Kidney epithelial cell (primary cell): ENCODE data around the gene CACNA1I. TPM values are rescaled to one million over a fixed set of nuclear protein-coding genes. Genes with fewer than 3 reads are reported as not detected.

Experiments used
- DNase-seq: peaks from one replicate; pipeline ENCODE4 v3.0.0-alpha.2; 2010; ENCODE audit warnings: low read depth
- H3K27me3 ChIP-seq: 2 replicates; pipeline ENCODE4 v1.6.0; 2011; ENCODE audit warnings: low read length; ENCODE audit not compliant: control insufficient read depth, insufficient read depth
- H3K36me3 ChIP-seq: 2 replicates; pipeline ENCODE4 v1.5.1; 2011; ENCODE audit warnings: low read length; ENCODE audit not compliant: control insufficient read depth, insufficient read depth
- H3K4me3 ChIP-seq: 2 replicates; pipeline ENCODE4 v1.5.1; 2011; ENCODE audit warnings: low read depth, mild to moderate bottlenecking, control low read depth, low read length
- CTCF ChIP-seq: IDR thresholded peaks from 2 replicates; pipeline ENCODE4 v1.5.1; 2011; ENCODE audit warnings: mild to moderate bottlenecking, moderate library complexity, low read length, control low read depth, inconsistent platforms; ENCODE audit not compliant: insufficient read depth, poor library complexity, severe bottlenecking
- total RNA-seq: library from RNA; depleted of rRNA; stranded (reverse); fragments of >200 nt; gene quantifications from 2 replicates; pipeline ENCODE4 v1.2.3, GENCODE V29; 2015

CACNA1I gene
- total RNA-seq, 1 donor from 2014 or later: not detected

- no peaks in the 10 kb centered on the region for H3K36me3 ChIP-seq
- DNase-seq: no peak
- TF ChIP-seq CTCF: no peak
- H3K4me3 ChIP-seq: no peak overlapping the region
- peaks cover 15% of the 10 kb centered on the region for H3K27me3 ChIP-seq
Observed at GRCh38 chr22:39723899-39724351, 153.4 kb downstream of the CACNA1I start.

GRCh38 chr22:39724390-39724789 lies 153.8 kb downstream of the CACNA1I start:
- Histone ChIP-seq H3K36me3 (no peaks in the 10 kb centered on the region), H3K4me3 (no peak overlapping the region), H3K27me3 (peaks cover 15% of the 10 kb centered on the region)
- TF ChIP-seq CTCF: no peak
- no peak for DNase-seq

GRCh38 chr22:39724857-39725256 lies 154.3 kb downstream of the CACNA1I start:
- peaks cover 15% of the 10 kb centered on the region for H3K27me3 ChIP-seq
- DNase-seq: no peak

GRCh38 chr22:39725351-39726035 lies 154.9 kb downstream of the CACNA1I start:
- no peak for DNase-seq

More at GRCh38 chr22:39724857-39725256, 154.3 kb downstream of the CACNA1I start:
- TF ChIP-seq CTCF: no peak
- Histone ChIP-seq H3K36me3 (no peaks in the 10 kb centered on the region), H3K4me3 (no peak overlapping the region)

GRCh38 chr22:39727541-39727940 lies 157.0 kb downstream of the CACNA1I start:
- TF ChIP-seq CTCF: no peak
- Histone ChIP-seq H3K36me3 (no peaks in the 10 kb centered on the region), H3K4me3 (no peak overlapping the region), H3K27me3 (peaks cover 23% of the 10 kb centered on the region)
- DNase-seq: no peak

More at GRCh38 chr22:39725351-39726035, 154.9 kb downstream of the CACNA1I start:
- Histone ChIP-seq H3K36me3 (no peaks in the 10 kb centered on the region), H3K4me3 (no peak overlapping the region), H3K27me3 (peaks cover 15% of the 10 kb centered on the region)
- TF ChIP-seq CTCF: no peak

GRCh38 chr22:39728236-39728860 lies 157.8 kb downstream of the CACNA1I start:
- no peaks in the 10 kb centered on the region for H3K36me3 ChIP-seq
- TF ChIP-seq CTCF: no peak
- H3K27me3 ChIP-seq: peaks cover 23% of the 10 kb centered on the region
- no peak overlapping the region for H3K4me3 ChIP-seq
- no peak for DNase-seq
